Ascending aorta (tissue), 2 donors: ENCODE results near the gene SNX10. TPM values are rescaled to one million over a fixed set of nuclear protein-coding genes. Genes with fewer than 3 reads are reported as not detected.

Experiments
- DNase-seq, 2 donors: peaks; one replicate each; pipeline ENCODE4 v3.0.0-alpha.2; 2019; ENCODE audit warnings: low spot score in 2 of 2
- H3K27ac ChIP-seq, 2 donors: fragments of 200-600 bp; sonication (generic); one replicate each; pipeline ENCODE4 v1.5.1; 2016 to 2017; ENCODE audit warnings: mild to moderate bottlenecking in 1 of 2
- H3K27me3 ChIP-seq: fragments of 200-600 bp; sonication (generic); one replicate; pipeline ENCODE4 v1.5.1; 2017
- H3K36me3 ChIP-seq, 2 donors: fragments of 200-600 bp; sonication (generic); one replicate each; pipeline ENCODE4 v1.5.1; 2016
- H3K4me1 ChIP-seq, 2 donors: fragments of 200-600 bp; sonication (generic); one replicate each; pipeline ENCODE4 v1.5.1; 2016 to 2017; ENCODE audit warnings: mild to moderate bottlenecking in 1 of 2
- H3K4me3 ChIP-seq, 2 donors: fragments of 200-600 bp; sonication (generic); one replicate each; pipeline ENCODE4 v1.5.1; 2016 to 2017; ENCODE audit warnings: mild to moderate bottlenecking in 1 of 2
- H3K9me3 ChIP-seq, 2 donors: fragments of 200-600 bp; sonication (generic); one replicate each; pipeline ENCODE4 v1.5.1; 2016
- intact Hi-C: fragments of 100-400 bp; cut with DNase I; formaldehyde crosslinking; loops from one replicate; pipeline ENCODE4 v1.15.1; 2023
- total RNA-seq: library from RNA; depleted of rRNA; stranded (reverse); fragments of >200 nt; gene quantifications from one replicate; pipeline ENCODE4 v1.1.0, GENCODE V29; 2016
- TF ChIP-seq, protein P1 (sequence below), 3 experiments: fragments of 200-600 bp in 2 of 3; fragments of 450-650 bp in 1 of 3; sonication (generic) in 2 of 3; IDR thresholded peaks; one replicate each; pipeline ENCODE4 v1.5.1; 2016 to 2019; ENCODE audit warnings: antibody characterized with exemption in 3 of 3, mild to moderate bottlenecking in 1 of 3, moderate library complexity in 1 of 3

The SNX10 gene
- total RNA-seq, 1 donor from 2014 or later: 3.5 TPM

- Histone ChIP-seq H3K9me3 (no peaks in the 10 kb centered on the region), H3K36me3 (no peaks in the 10 kb centered on the region), H3K27ac (no peak overlapping the region), H3K4me1 (no peaks in the 10 kb centered on the region), H3K4me3 (no peak overlapping the region), H3K27me3 (peaks cover 7% of the 10 kb centered on the region)
- TF ChIP-seq, protein P1, sequence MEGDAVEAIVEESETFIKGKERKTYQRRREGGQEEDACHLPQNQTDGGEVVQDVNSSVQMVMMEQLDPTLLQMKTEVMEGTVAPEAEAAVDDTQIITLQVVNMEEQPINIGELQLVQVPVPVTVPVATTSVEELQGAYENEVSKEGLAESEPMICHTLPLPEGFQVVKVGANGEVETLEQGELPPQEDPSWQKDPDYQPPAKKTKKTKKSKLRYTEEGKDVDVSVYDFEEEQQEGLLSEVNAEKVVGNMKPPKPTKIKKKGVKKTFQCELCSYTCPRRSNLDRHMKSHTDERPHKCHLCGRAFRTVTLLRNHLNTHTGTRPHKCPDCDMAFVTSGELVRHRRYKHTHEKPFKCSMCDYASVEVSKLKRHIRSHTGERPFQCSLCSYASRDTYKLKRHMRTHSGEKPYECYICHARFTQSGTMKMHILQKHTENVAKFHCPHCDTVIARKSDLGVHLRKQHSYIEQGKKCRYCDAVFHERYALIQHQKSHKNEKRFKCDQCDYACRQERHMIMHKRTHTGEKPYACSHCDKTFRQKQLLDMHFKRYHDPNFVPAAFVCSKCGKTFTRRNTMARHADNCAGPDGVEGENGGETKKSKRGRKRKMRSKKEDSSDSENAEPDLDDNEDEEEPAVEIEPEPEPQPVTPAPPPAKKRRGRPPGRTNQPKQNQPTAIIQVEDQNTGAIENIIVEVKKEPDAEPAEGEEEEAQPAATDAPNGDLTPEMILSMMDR (IDR thresholded peaks at IDR 0.05): no peak
- no peak for DNase-seq
- intact Hi-C loops: no loop called here
Observed at GRCh38 chr7:26388256-26388655, 96.6 kb downstream of the SNX10 start.

GRCh38 chr7:26390016-26390415, 98.4 kb downstream of the SNX10 start:
- no peak overlapping the region for H3K27ac ChIP-seq
- intact Hi-C loops: no loop called here
- H3K9me3 ChIP-seq: no peaks in the 10 kb centered on the region
- DNase-seq: no peak
- TF ChIP-seq, protein P1 (IDR thresholded peaks at IDR 0.05): no peak
- H3K36me3 ChIP-seq: no peaks in the 10 kb centered on the region
- H3K27me3 ChIP-seq: peaks cover 4% of the 10 kb centered on the region
- H3K4me1 ChIP-seq: no peaks in the 10 kb centered on the region
- no peak overlapping the region for H3K4me3 ChIP-seq

GRCh38 chr7:26393818-26394217, 102.2 kb downstream of the SNX10 start:
- Histone ChIP-seq H3K9me3 (no peaks in the 10 kb centered on the region), H3K4me3 (no peak overlapping the region), H3K36me3 (no peaks in the 10 kb centered on the region), H3K4me1 (peaks cover 0 to 2% of the 10 kb centered on the region in 2 donors), H3K27me3 (no peaks in the 10 kb centered on the region), H3K27ac (no peak overlapping the region)
- no peak for DNase-seq
- intact Hi-C loops: no loop called here
- TF ChIP-seq, protein P1 (IDR thresholded peaks at IDR 0.05): no peak

GRCh38 chr7:26397332-26397731, 105.7 kb downstream of the SNX10 start:
- intact Hi-C loops: no loop called here
- no peak overlapping the region for H3K27ac ChIP-seq
- no peak for DNase-seq
- no peaks in the 10 kb centered on the region for H3K36me3 ChIP-seq
- H3K27me3 ChIP-seq: no peaks in the 10 kb centered on the region
- H3K4me1 ChIP-seq: peaks cover 0 to 6% of the 10 kb centered on the region in 2 donors
- TF ChIP-seq, protein P1 (IDR thresholded peaks at IDR 0.05): no peak
- H3K9me3 ChIP-seq: no peaks in the 10 kb centered on the region
- H3K4me3 ChIP-seq: no peak overlapping the region

- H3K4me1 ChIP-seq: peaks cover 0 to 6% of the 10 kb centered on the region in 2 donors
- no peaks in the 10 kb centered on the region for H3K9me3 ChIP-seq
- H3K27me3 ChIP-seq: no peaks in the 10 kb centered on the region
- H3K27ac ChIP-seq: peak overlapping the region in 1 of 2 donors; percentile 1
- H3K4me3 ChIP-seq: peak overlapping the region; percentile 66 to 71
- intact Hi-C loops: no loop called here
- no peak for DNase-seq
- TF ChIP-seq, protein P1 (IDR thresholded peaks at IDR 0.05): peak in 1 of 3 experiments; percentile 6
- H3K36me3 ChIP-seq: no peaks in the 10 kb centered on the region
Observed at GRCh38 chr7:26397796-26398426, 106.2 kb downstream of the SNX10 start.

- TF ChIP-seq, protein P1 (IDR thresholded peaks at IDR 0.05): no peak
- no peaks in the 10 kb centered on the region for H3K9me3 ChIP-seq
- peaks cover 0 to 6% of the 10 kb centered on the region in 2 donors for H3K4me1 ChIP-seq
- peak overlapping the region; percentile 66 to 71 for H3K4me3 ChIP-seq
- H3K27me3 ChIP-seq: no peaks in the 10 kb centered on the region
- no peaks in the 10 kb centered on the region for H3K36me3 ChIP-seq
- peak overlapping the region in 1 of 2 donors; percentile 1 for H3K27ac ChIP-seq
- peak in 1 of 2 donors; percentile 65 for DNase-seq
- intact Hi-C loops: no loop called here
Observed at GRCh38 chr7:26398427-26398755, 106.7 kb downstream of the SNX10 start.
